ENCODE data around the gene GATAD2B. TPM values are rescaled to one million over a fixed set of nuclear protein-coding genes. Genes with fewer than 3 reads are reported as not detected.

The GATAD2B gene
- total and polyA plus RNA-seq, 2 donors (not counting 3 experiments of a cell fraction or from before 2014, with no cell fraction given), result 8.5 to 46.3 TPM

- Histone ChIP-seq H2AFZ (ENCODE audit: low read depth, low read length) (no peak overlapping the region), H3K27ac (ENCODE audit: insufficient read depth, low read depth, low read length) (no peak overlapping the region), H3K4me1 (ENCODE audit: control insufficient read depth, extremely low read depth, insufficient read depth, low read length) (peaks cover 4% of the 10 kb centered on the region), H3K4me3 (replicated peaks in 1 of 3; ENCODE audit: insufficient read depth in 1 of 3, low read depth in 1 of 3, low read length in 3 of 3) (no peak overlapping the region), H4K20me1 (replicated peaks; ENCODE audit: control insufficient read depth, extremely low read depth, insufficient read depth, low read length) (no peaks in the 10 kb centered on the region), H3K27me3 (ENCODE audit: control insufficient read depth in 2 of 2, insufficient read depth in 2 of 2, low read length in 2 of 2) (no peaks in the 10 kb centered on the region), H3K79me2 (ENCODE audit: control insufficient read depth, insufficient read depth, low read length) (no peaks in the 10 kb centered on the region), H3K9me3 (replicated peaks; ENCODE audit: control insufficient read depth, insufficient read depth, low read length) (no peaks in the 10 kb centered on the region), H3K36me3 (ENCODE audit: control insufficient read depth in 2 of 2, extremely low read depth in 1 of 2, insufficient read depth in 2 of 2, low read length in 2 of 2) (peaks cover under 1 to 18% of the 10 kb centered on the region in 2 experiments), H3K9ac (replicated peaks; ENCODE audit: extremely low read depth, insufficient read depth, low read length) (no peak overlapping the region), H3K9me1 (replicated peaks; ENCODE audit: control insufficient read depth, extremely low read depth, insufficient read depth, low read length) (no peaks in the 10 kb centered on the region), H3K4me2 (ENCODE audit: insufficient read depth, low read length) (no peak overlapping the region)
- POLR2A ChIA-PET, result no interaction called here
- no peak for DNase-seq (ENCODE audit: low read depth, low spot score)
- dilution Hi-C loops (cut with MboI; ENCODE audit: extremely low pct_ligation_motif_present, low sequenced_read_pairs) (no loop called here), intact Hi-C loops (cut with micrococcal nuclease) (no loop called here)
- CTCF ChIA-PET, result interaction anchor here (1.2 to 2.5 kb wide), 4 partner anchors 8 to 181 kb away, joined by 3 to 10 read pairs (median 6); partner anchors contain the start of genes DENND4B and RAB13
- no peak for FAIRE-seq
- no TSS peak for BruUV-seq (replicated peaks)
- TF ChIP-seq JUN (IDR thresholded peaks at IDR 0.05; ENCODE audit: borderline replicate concordance, insufficient read depth, insufficient read length, low read depth) (no peak), MAX (IDR thresholded peaks at IDR 0.05; ENCODE audit: insufficient read depth, insufficient read length) (no peak), CTCF (IDR thresholded peaks at IDR 0.05; ENCODE audit: extremely low read depth in 1 of 2, insufficient read depth in 1 of 2, low read depth in 1 of 2, low read length in 2 of 2) (no peak), POLR2AphosphoS5 (IDR thresholded peaks at IDR 0.05; ENCODE audit: insufficient read depth, low read depth, low read length) (no peak), FOS (IDR thresholded peaks at IDR 0.05; ENCODE audit: borderline replicate concordance, insufficient read depth, low read length) (no peak), POLR2A (IDR thresholded peaks at IDR 0.05; ENCODE audit: low read depth, low read length) (no peak), MYC (IDR thresholded peaks at IDR 0.05; ENCODE audit: low read depth, low read length) (no peak), GATA2 (IDR thresholded peaks at IDR 0.05; ENCODE audit: insufficient read depth, insufficient read length, low read depth, low read length) (no peak), EZH2 (IDR thresholded peaks at IDR 0.05; ENCODE audit: borderline replicate concordance, low read depth, low read length, severe bottlenecking) (no peak)
These were observed 116.7 kb downstream of the GATAD2B start for GRCh38 chr1:153805886-153806719.

Data from endothelial cell of umbilical vein (primary cell).